Measurements from ENCODE around the gene CCL17. TPM values are rescaled to one million over a fixed set of nuclear protein-coding genes. Genes with fewer than 3 reads are reported as not detected.
"Not testable (repeated sequence)": the region's sequence is repeated elsewhere in the genome, so short reads cannot be mapped to it uniquely, and the experiment has no call there.

CCL17 gene
- total and polyA plus RNA-seq, 9 donors: not detected

- no peak overlapping the region for H3K27ac ChIP-seq (ENCODE audit: low read length)
- no peak overlapping the region for H3K4me3 ChIP-seq (ENCODE audit: low read length)
- WGBS (ENCODE audit: insufficient coverage): 30% methylated on average over 2 of the region's 6 CpGs
- no peaks in the 10 kb centered on the region for H3K36me3 ChIP-seq (ENCODE audit: control insufficient read depth, insufficient read depth, low read length)
- no peak for DNase-seq
- peaks cover 6% of the 10 kb centered on the region for H3K4me1 ChIP-seq (ENCODE audit: control insufficient read depth, insufficient read depth, low read length)
- H3K27me3 ChIP-seq (ENCODE audit: control insufficient read depth, insufficient read depth, low read length): peaks cover 3% of the 10 kb centered on the region
- H3K9me3 ChIP-seq (replicated peaks; ENCODE audit: control insufficient read depth, low read depth, low read length): no peaks in the 10 kb centered on the region
Observed at GRCh38 chr16:57366544-57367040, 38.0 kb upstream of the CCL17 start.

- Histone ChIP-seq H3K9me3 (replicated peaks; ENCODE audit: control insufficient read depth, low read depth, low read length) (no peaks in the 10 kb centered on the region), H3K4me3 (ENCODE audit: low read length) (no peak overlapping the region), H3K4me1 (ENCODE audit: control insufficient read depth, insufficient read depth, low read length) (peaks cover 11% of the 10 kb centered on the region), H3K27ac (ENCODE audit: low read length) (no peak overlapping the region), H3K36me3 (ENCODE audit: control insufficient read depth, insufficient read depth, low read length) (no peaks in the 10 kb centered on the region), H3K27me3 (ENCODE audit: control insufficient read depth, insufficient read depth, low read length) (peaks cover 3% of the 10 kb centered on the region)
- WGBS (ENCODE audit: insufficient coverage): 63% methylated on average over 4 of the region's 7 CpGs
- no peak for DNase-seq
Observed at GRCh38 chr16:57367116-57367752, 37.3 kb upstream of the CCL17 start.

- H3K27me3 ChIP-seq (ENCODE audit: control insufficient read depth, insufficient read depth, low read length): peaks cover 5% of the 10 kb centered on the region
- H3K9me3 ChIP-seq (replicated peaks; ENCODE audit: control insufficient read depth, low read depth, low read length): no peaks in the 10 kb centered on the region
- peak overlapping the region; percentile 59 for H3K27ac ChIP-seq (ENCODE audit: low read length)
- DNase-seq: no peak
- WGBS (ENCODE audit: insufficient coverage): 62% methylated on average over 10 of the region's 15 CpGs
- peak overlapping the region; percentile 45 for H3K4me3 ChIP-seq (ENCODE audit: low read length)
- peaks cover 20% of the 10 kb centered on the region for H3K4me1 ChIP-seq (ENCODE audit: control insufficient read depth, insufficient read depth, low read length)
- no peaks in the 10 kb centered on the region for H3K36me3 ChIP-seq (ENCODE audit: control insufficient read depth, insufficient read depth, low read length)
Observed at GRCh38 chr16:57371494-57372371, 32.8 kb upstream of the CCL17 start.

DNA sequence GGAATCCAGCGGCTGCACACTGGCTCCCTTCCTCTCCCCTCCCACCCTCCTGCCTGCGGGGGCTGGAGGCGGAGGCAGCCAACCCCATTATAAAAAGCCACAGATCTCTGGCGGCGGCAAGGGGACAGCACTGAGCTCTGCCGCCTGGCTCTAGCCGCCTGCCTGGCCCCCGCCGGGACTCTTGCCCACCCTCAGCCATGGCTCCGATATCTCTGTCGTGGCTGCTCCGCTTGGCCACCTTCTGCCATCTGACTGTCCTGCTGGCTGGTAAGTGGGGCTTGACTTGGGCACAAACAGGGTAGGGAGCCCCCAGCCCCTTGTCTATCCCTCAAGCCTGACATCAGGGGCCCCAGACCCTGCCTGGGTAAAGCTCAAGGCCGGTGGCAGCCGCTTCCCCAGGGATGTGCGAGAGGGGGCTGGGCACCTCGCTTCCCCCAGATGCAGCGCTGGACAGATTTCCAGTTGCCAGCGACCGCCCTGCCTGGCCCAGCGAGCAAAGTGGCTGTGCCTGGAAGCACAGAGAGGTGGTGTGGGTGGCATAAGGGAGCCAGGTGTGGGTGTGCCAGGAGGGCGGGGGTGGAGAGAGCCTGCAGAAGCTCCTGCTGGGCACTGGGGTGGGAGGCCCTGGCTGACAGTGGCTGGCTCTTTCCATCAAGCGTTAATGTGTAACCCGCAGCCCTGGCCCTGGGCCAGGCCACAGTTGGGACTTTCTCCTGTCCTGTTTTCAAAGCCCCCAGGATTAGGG lies 32.0 kb upstream of the CCL17 start, which contains the start of gene CX3CL1:
TSS of gene CX3CL1 (plus strand) at position 119 of the 745 bp plus-strand sequence. CDS start at position 198, 79 bp downstream.
- Histone ChIP-seq H3K4me1 (ENCODE audit: control insufficient read depth, insufficient read depth, low read length) (peaks cover 19% of the 10 kb centered on the region), H3K27me3 (ENCODE audit: control insufficient read depth, insufficient read depth, low read length) (peaks cover 5% of the 10 kb centered on the region), H3K9me3 (replicated peaks; ENCODE audit: control insufficient read depth, low read depth, low read length) (no peaks in the 10 kb centered on the region), H3K4me3 (ENCODE audit: low read length) (peak within 1 kb of the TSS; percentile 45), H3K36me3 (ENCODE audit: control insufficient read depth, insufficient read depth, low read length) (no peaks in the 10 kb centered on the region), H3K27ac (ENCODE audit: low read length) (peak within 1 kb of the TSS; percentile 65)
- WGBS (ENCODE audit: insufficient coverage): 16% methylated on average over 22 of the region's 23 CpGs
- peak; percentile 77 for DNase-seq

GRCh38 chr16:57373117-57373947 lies 31.2 kb upstream of the CCL17 start:
- Histone ChIP-seq H3K27me3 (ENCODE audit: control insufficient read depth, insufficient read depth, low read length) (peaks cover 5% of the 10 kb centered on the region), H3K27ac (ENCODE audit: low read length) (no peak overlapping the region), H3K36me3 (ENCODE audit: control insufficient read depth, insufficient read depth, low read length) (no peaks in the 10 kb centered on the region), H3K4me1 (ENCODE audit: control insufficient read depth, insufficient read depth, low read length) (peaks cover 19% of the 10 kb centered on the region), H3K9me3 (replicated peaks; ENCODE audit: control insufficient read depth, low read depth, low read length) (no peaks in the 10 kb centered on the region), H3K4me3 (ENCODE audit: low read length) (peak overlapping the region; percentile 45)
- 54% methylated on average over 3 of the region's 9 CpGs for WGBS (ENCODE audit: insufficient coverage)
- DNase-seq: no peak

- Histone ChIP-seq H3K4me3 (ENCODE audit: low read length) (no peak overlapping the region), H3K27me3 (ENCODE audit: control insufficient read depth, insufficient read depth, low read length) (peaks cover 5% of the 10 kb centered on the region), H3K27ac (ENCODE audit: low read length) (no peak overlapping the region), H3K9me3 (replicated peaks; ENCODE audit: control insufficient read depth, low read depth, low read length) (no peaks in the 10 kb centered on the region), H3K36me3 (ENCODE audit: control insufficient read depth, insufficient read depth, low read length) (no peaks in the 10 kb centered on the region), H3K4me1 (ENCODE audit: control insufficient read depth, insufficient read depth, low read length) (peaks cover 19% of the 10 kb centered on the region)
- DNase-seq: peak; percentile 40
- 53% methylated on average over 2 of the region's 9 CpGs for WGBS (ENCODE audit: insufficient coverage)
Observed at GRCh38 chr16:57374067-57374534, 30.5 kb upstream of the CCL17 start.

DNA sequence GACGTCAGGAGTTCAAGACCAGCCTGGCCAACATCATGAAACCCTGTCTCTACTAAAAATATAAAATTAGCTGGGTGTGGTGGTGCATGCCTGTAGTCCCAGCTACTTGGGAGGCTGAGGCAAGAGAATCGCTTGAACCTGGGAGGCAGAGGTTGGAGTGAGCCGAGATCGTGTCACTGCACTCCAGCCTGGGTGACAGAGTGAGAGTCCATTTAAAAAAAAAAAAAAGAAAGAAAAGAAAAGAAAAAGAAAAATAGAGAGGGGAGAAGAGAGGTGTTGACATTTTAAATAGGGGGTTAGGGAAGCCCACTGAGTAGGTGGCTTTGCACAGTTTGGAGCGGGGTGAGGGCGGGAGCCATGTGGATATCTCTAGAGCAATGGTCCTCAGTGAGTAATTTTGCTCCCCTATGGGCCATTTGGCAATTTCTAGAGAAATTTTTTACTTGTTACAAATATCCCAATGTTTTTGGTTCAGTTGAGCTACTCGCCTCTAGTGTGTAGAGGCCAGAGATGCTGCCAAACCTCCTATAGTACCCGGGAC lies 29.6 kb upstream of the CCL17 start:
- H3K36me3 ChIP-seq (ENCODE audit: control insufficient read depth, insufficient read depth, low read length); H3K27ac ChIP-seq (ENCODE audit: low read length); DNase-seq; H3K27me3 ChIP-seq (ENCODE audit: control insufficient read depth, insufficient read depth, low read length); H3K9me3 ChIP-seq (replicated peaks; ENCODE audit: control insufficient read depth, low read depth, low read length); H3K4me3 ChIP-seq (ENCODE audit: low read length): not testable (repeated sequence)
- WGBS (ENCODE audit: insufficient coverage): 93% methylated on average over 6 of the region's 8 CpGs
- H3K4me1 ChIP-seq (ENCODE audit: control insufficient read depth, insufficient read depth, low read length): peaks cover 19% of the 10 kb centered on the region

DNA sequence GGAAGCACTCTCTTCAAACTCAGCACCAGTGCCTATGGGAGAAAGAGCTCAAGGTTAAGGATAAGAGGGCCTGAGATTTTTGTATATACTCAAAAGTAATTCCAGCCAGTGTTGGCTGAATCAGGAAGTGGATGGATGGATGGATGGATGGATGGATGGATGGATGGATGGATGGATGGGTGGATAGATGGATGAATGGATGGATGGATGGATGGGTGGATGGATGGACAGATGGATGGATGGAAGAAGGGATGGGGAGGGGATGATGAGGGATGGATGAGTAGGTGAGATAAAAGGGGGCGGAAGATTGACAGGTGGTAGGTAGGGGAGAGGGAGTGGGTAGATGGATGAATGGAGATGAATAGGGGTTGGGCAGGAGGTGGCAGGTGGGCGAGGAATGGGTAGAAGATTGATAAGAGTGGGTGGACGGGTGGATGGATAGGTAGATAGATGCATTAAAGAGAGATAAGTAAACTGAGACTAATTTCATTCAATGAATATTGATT lies 28.2 kb upstream of the CCL17 start:
- Histone ChIP-seq H3K27me3 (ENCODE audit: control insufficient read depth, insufficient read depth, low read length) (peaks cover 2% of the 10 kb centered on the region), H3K4me1 (ENCODE audit: control insufficient read depth, insufficient read depth, low read length) (peaks cover 23% of the 10 kb centered on the region), H3K36me3 (ENCODE audit: control insufficient read depth, insufficient read depth, low read length) (no peaks in the 10 kb centered on the region), H3K9me3 (replicated peaks; ENCODE audit: control insufficient read depth, low read depth, low read length) (no peaks in the 10 kb centered on the region), H3K27ac (ENCODE audit: low read length) (no peak overlapping the region), H3K4me3 (ENCODE audit: low read length) (no peak overlapping the region)
- DNase-seq: no peak
- WGBS (ENCODE audit: insufficient coverage): 94% methylated on average over 3 of the region's 3 CpGs

Data from muscle of leg (tissue), 11 donors.